GM12891 (cell line): ENCODE measurements around the gene UBE2E2.

Experiments
- DNase-seq: peaks from one replicate; pipeline ENCODE4 v3.0.0; 2011; ENCODE audit warnings: low spot score; ENCODE audit not compliant: insufficient read length
- FAIRE-seq: peaks from 2 replicates; lab custom pipeline; 2011; peaks lifted over from hg19 to GRCh38; lab: Jason Lieb, UNC
- PAX5 ChIP-seq: IDR thresholded peaks from 2 replicates; pipeline ENCODE4 v1.6.1; 2011; ENCODE audit warnings: low read length, moderate library complexity, mild to moderate bottlenecking; ENCODE audit not compliant: insufficient read depth, severe bottlenecking
- POLR2A ChIP-seq: IDR thresholded peaks from 2 replicates; pipeline ENCODE4 v1.6.1; 2011; ENCODE audit warnings: low read depth, low read length, control low read depth
- POLR2AphosphoS5 ChIP-seq: IDR thresholded peaks from 2 replicates; pipeline ENCODE4 v1.6.1; 2011; ENCODE audit warnings: low read depth, low read length, control low read depth
- POU2F2 ChIP-seq: IDR thresholded peaks from 2 replicates; pipeline ENCODE4 v1.6.1; 2011; ENCODE audit warnings: low read depth, mild to moderate bottlenecking, control low read depth, low read length, moderate library complexity
- SPI1 ChIP-seq: IDR thresholded peaks from 2 replicates; pipeline ENCODE4 v1.6.1; 2011; ENCODE audit warnings: low read depth, low read length, control low read depth
- TAF1 ChIP-seq: IDR thresholded peaks from 2 replicates; pipeline ENCODE4 v1.6.1; 2011; ENCODE audit warnings: low read depth, low read length, control low read depth

Gene UBE2E2

DNA sequence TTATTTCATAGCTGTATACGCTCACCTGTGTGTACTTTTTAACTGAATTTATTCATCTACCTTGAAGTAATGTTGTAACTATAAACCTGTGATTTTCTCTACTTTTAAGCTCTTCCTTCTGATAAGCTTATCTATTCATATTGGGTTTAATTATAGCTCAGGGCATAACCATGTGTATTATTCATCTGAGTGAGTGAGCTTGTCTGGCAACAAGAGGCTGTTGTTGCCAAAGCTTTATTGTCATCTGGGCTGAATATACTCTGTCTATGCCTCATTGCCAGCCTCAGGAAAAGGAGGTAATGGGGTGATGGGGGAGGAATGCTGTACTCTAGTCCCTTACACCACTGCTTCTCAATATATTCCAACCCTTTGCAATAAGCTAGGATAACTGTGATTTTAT, 292.4 kb downstream of the UBE2E2 start:
- TF ChIP-seq TAF1 (no peak), PAX5 (no peak), POU2F2 (no peak), SPI1 (no peak), POLR2AphosphoS5 (no peak), POLR2A (no peak)
- FAIRE-seq = no peak
- no peak for DNase-seq

GRCh38 chr3:23496165-23496564, 293.0 kb downstream of the UBE2E2 start:
- FAIRE-seq (no peak), DNase-seq (no peak)
- TF ChIP-seq POU2F2 (no peak), TAF1 (no peak)

DNA sequence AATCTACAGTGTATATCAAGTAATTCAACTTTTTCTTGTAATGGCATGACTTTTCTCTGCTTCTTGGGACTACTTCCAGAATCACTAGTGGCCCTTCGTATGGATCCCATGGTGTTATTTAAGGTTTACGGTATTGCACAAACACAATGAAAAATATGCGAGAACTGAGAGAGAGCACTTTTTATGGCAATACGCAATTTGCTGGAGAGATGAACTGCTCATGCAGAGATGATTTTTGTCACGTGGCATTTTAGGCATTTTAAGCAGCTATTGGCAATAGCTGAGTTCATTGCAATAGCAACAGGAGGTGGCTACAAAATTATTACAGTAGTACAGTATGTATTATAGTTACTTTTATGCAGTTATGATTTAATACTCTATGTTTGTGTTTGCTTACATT, 294.0 kb downstream of the UBE2E2 start:
- no peak for FAIRE-seq
- DNase-seq = no peak
- TF ChIP-seq POLR2A (no peak), PAX5 (no peak), SPI1 (no peak), TAF1 (no peak), POLR2AphosphoS5 (no peak), POU2F2 (no peak)

GRCh38 chr3:23501201-23501802, 298.2 kb downstream of the UBE2E2 start:
- DNase-seq = no peak
- FAIRE-seq = no peak
- TF ChIP-seq PAX5 (no peak), SPI1 (no peak), POU2F2 (no peak), POLR2AphosphoS5 (no peak), POLR2A (no peak), TAF1 (no peak)

DNA sequence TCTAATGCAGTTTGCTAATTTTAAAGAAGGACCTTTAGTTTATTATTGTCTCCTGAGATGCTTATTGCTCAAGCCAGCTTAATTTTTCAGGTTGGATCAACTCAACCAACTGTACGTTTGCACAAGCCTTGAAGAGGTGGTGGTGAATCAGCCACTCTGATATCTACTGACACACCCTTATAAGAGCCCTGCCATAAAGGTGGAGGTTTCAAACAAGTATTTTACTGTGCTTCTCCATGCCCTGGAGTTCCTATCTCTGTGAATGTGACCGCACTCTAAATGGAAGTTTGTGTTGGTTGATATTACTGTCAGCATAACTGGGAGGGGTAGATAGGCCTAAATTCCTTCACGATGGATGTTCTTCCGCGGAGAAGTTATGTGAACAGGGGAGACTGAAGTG, 305.3 kb downstream of the UBE2E2 start:
- FAIRE-seq = peak; percentile 43
- no peak for DNase-seq
- no peak for TF ChIP-seq POLR2AphosphoS5
- TF ChIP-seq PAX5 = no peak
- no peak for TF ChIP-seq TAF1
- TF ChIP-seq POLR2A = no peak
- no peak for TF ChIP-seq POU2F2
- TF ChIP-seq SPI1 = no peak

DNA sequence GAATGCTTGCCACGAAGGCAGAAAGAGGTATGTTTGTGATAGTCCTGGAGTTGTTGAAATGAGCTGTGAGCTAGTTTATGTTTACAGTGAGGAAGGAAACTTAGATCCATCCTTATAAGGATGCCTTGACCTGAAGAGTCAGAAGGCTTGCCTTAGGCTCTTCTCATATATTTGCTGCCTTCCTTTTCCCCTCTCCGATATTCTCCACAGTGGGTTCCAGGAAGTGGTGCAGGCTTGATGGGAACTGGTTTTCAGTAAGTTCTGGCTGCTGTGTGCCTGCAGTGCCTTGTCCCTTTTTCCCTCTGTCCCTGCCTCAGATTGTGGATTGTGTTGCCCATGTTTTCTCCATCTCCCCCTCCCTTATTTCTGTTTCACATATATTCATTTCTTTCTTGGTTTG, 315.3 kb downstream of the UBE2E2 start:
- DNase-seq = no peak
- TF ChIP-seq SPI1 = no peak
- no peak for TF ChIP-seq TAF1
- no peak for TF ChIP-seq POLR2A
- TF ChIP-seq POU2F2 = no peak
- TF ChIP-seq POLR2AphosphoS5 = no peak
- no peak for TF ChIP-seq PAX5
- peak; percentile 43 for FAIRE-seq

- TF ChIP-seq TAF1 (no peak), PAX5 (peak; percentile 92)
- FAIRE-seq = peak; percentile 89
These were observed 316.4 kb downstream of the UBE2E2 start for GRCh38 chr3:23519314-23520208.

DNA sequence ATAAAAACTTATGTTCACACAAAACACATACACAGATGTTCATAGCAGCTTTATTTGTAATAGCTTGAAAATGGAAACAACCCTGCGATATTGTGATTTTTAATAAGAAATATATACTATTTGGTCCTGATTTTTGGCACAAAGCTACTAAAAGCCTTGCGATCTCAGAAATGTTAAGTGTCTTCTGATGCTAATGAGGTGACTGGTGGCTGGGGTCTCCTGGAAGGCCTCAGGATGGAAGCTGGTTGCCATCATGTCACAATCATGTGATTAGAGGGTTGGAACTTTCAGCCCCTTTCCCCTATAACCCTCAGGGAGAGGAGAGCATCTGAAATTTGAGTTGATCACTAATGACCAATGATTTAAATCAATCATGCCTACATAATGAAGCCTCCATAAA, 324.2 kb downstream of the UBE2E2 start:
- DNase-seq (no peak), FAIRE-seq (no peak)
- TF ChIP-seq PAX5 (no peak), TAF1 (no peak), POU2F2 (no peak), SPI1 (no peak), POLR2AphosphoS5 (no peak), POLR2A (no peak)

More at GRCh38 chr3:23519314-23520208, 316.4 kb downstream of the UBE2E2 start:
- DNase-seq = no peak

- no peak for FAIRE-seq
- no peak for DNase-seq
These were observed 330.5 kb downstream of the UBE2E2 start for GRCh38 chr3:23533596-23533995.

GRCh38 chr3:23533996-23534395, 330.9 kb downstream of the UBE2E2 start:
- TF ChIP-seq PAX5 (no peak), POU2F2 (no peak), POLR2A (no peak), POLR2AphosphoS5 (no peak), SPI1 (no peak)
- no peak for FAIRE-seq
- no peak for DNase-seq

More at GRCh38 chr3:23533596-23533995, 330.5 kb downstream of the UBE2E2 start:
- TF ChIP-seq SPI1 = no peak
- TF ChIP-seq PAX5 = no peak
- no peak for TF ChIP-seq POLR2AphosphoS5
- no peak for TF ChIP-seq TAF1
- TF ChIP-seq POLR2A = no peak
- no peak for TF ChIP-seq POU2F2
